ENCODE results near the gene ZNF500. TPM values are rescaled to one million over a fixed set of nuclear protein-coding genes. Genes with fewer than 3 reads are reported as not detected.

Gene ZNF500
- 15.3 and 17.8 TPM in 2 replicates for total RNA-seq

DNA sequence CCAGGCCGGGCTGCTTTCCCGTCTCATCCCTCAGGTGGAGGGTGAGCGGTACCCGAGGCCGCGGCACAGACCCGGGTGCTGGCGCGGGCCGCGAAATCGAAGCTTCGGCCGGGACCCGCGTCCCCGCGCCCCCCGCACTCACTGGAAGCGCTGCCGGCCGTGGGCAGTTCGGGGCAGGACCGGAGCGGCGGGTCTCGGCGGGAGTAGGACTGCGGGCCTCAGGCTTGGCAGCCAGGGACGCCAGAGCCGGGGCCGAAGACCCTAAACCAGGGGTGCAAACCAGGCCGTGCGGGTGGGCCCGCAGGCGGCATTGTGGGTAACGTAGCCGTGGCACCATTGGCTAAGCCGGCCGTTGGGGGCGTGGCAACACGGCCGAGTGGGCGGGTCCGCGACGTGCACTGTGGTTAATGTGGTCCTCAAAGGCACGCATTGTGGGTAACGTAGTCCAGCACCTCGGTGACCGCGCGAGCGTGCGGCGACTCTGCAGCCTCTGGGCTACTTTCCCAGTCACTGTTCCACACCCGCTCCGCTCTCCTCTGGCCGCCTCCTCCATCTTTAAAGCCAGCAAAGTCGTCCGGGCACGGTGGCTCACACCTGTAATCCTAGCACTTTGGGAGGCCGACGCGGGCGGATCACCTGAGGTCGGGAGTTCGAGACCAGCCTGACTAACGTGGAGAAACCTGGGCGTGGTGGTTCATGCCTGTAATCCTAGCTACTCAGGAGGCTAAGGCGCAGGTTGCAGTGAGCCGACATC, at the start of gene ZNF500:
ZNF500 (minus strand) TSS at position 288 of the 754 bp plus-strand sequence. CDS start 1,184 bp downstream, outside the sequence.

GRCh38 chr16:4801962-4802658, 35.1 kb upstream of the ZNF500 start, which contains the start of gene ROGDI:
TSS of gene ROGDI (minus strand) at chr16:4802633. CDS start at chr16:4802571, 62 bp downstream.

DNA sequence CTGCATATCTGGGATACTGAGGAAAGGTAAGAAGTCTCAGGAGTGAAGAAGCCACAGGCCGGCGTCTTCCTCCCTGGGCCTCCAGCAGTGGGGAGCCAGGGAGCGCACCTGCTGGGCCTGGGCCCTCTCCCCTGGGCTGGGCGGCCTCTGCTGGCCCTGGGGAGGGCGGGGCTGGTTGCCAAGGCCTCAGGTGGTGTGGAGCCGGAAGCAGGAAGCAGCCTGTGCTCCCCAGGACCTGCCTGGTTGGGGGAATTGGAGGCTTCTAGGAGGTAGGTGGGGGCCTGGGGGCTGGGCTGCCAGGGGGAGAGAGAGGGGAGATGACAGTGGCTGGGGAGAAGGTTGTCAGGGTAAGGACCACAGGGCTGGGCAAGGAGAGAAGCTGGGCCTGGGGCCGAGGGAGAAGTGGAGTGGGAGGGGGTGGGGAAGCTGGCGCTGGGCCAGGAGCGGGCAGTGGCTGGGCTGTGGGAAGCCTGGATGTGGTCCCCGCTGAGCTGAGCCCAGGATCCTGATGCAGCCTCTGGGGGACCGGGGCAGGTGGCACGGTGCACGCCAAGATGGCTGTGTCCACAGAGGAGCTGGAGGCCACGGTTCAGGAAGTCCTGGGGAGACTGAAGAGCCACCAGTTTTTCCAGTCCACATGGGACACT, 28.3 kb upstream of the ZNF500 start, which contains the start of gene SMIM22:
SMIM22 (plus strand) TSS at position 189 of the 647 bp plus-strand sequence; CDS start at position 555, 366 bp downstream.

GRCh38 chr16:4787627-4788482, 20.9 kb upstream of the ZNF500 start, which contains the start of gene SEPTIN12:
TSS of gene SEPTIN12 (minus strand) at chr16:4788345. CDS start at chr16:4787645, 700 bp downstream.

DNA sequence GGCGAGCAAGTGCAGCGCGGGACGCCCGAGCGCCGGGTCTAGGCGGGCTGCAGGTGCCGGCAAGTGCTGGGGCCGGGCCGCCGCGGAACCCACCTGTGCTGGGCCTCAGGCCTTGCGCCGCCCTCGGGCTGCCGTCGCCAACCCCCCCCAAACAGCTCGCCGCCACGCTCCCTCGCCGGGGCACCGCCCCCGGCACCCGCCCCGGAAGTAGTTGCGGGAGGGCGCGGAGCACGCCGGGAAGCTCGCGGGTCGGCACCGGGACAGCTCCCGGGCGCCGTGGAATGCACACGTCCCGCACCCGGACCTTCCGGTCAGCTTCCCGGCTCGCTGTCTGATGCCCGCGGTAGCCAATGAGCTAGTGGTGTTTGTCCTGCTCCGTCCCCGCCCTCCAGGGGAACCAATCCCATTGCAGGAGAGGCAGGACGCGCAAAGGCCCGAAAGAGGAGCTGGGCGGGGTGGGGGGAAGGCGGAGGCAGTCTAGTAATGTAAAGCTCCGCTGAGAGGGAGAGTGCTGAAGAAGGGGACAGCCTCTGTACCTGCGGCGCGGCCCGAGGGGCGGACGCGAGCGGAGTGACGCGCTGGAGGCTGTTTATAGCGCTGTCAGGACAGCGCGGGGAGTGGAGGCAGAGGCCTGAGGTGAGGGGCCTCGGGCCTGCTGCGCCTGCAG, 32.8 kb downstream of the ZNF500 start, which contains the start of the genes ANKS3 and DNAAF8:
ANKS3 (minus strand) TSS at position 209 of the 667 bp plus-strand sequence. CDS start 4,122 bp downstream, outside the sequence.
DNAAF8 (plus strand) TSS at position 475 of the 667 bp plus-strand sequence. CDS start 1,978 bp downstream, outside the sequence.

Small RNA genes lying within 50 kb of the gene (small RNA-seq; reads per million reads assigned to genes)
- not detected for gene RF00017

Other genes starting within 250 kb of the ZNF500 start
- gene CDIP1, start 228.4 kb downstream of the ZNF500 start, total RNA-seq = 13.7 TPM in 2 replicates
- gene C16orf96, start 210.8 kb downstream of the ZNF500 start, total RNA-seq = 0.39 TPM in 1 of 2 replicates, not detected in the other
- gene UBALD1, start 152.3 kb downstream of the ZNF500 start, total RNA-seq = 18.5 and 19.6 TPM in 2 replicates
- 29.1 and 42.5 TPM in 2 replicates for gene MGRN1, start 142.3 kb downstream of the ZNF500 start, total RNA-seq
- gene NUDT16L1, start 73.6 kb downstream of the ZNF500 start, total RNA-seq = 23.2 and 27.7 TPM in 2 replicates
- gene ANKS3, start 32.9 kb downstream of the ZNF500 start, total RNA-seq = 18.5 and 19.2 TPM in 2 replicates
- 0.39 and 0.54 TPM in 2 replicates for gene DNAAF8, start 32.6 kb downstream of the ZNF500 start, total RNA-seq
- gene SEPTIN12, start 21.2 kb upstream of the ZNF500 start, total RNA-seq = not detected in 2 replicates
- not detected in 2 replicates for gene SMIM22, start 28.2 kb upstream of the ZNF500 start, total RNA-seq
- gene ROGDI, start 35.5 kb upstream of the ZNF500 start, total RNA-seq = 22.8 and 28.4 TPM in 2 replicates
- 35.7 and 45.7 TPM in 2 replicates for gene GLYR1, start 80.1 kb upstream of the ZNF500 start, total RNA-seq
- gene UBN1, start 80.3 kb upstream of the ZNF500 start, total RNA-seq = 32.8 and 46.7 TPM in 2 replicates
- 14.2 and 33.4 TPM in 2 replicates for gene PPL, start 170.0 kb upstream of the ZNF500 start, total RNA-seq
- gene SEC14L5, start 191.2 kb upstream of the ZNF500 start, total RNA-seq = under 0.01 and 0.11 TPM in 2 replicates

All from placental epithelial cell (primary cell).